Right lung (tissue), 5 donors: ENCODE measurements around the gene BANP. TPM values are rescaled to one million over a fixed set of nuclear protein-coding genes. Genes with fewer than 3 reads are reported as not detected.
"Not testable (repeated sequence)": the region's sequence is repeated elsewhere in the genome, so short reads cannot be mapped to it uniquely, and the experiment has no call there.

Experiments
- DNase-seq, 2 donors: peaks; one replicate each; pipeline ENCODE4 v3.0.0-alpha.2; 2013
- polyA plus RNA-seq, 5 donors: library from polyadenylated mRNA; unstranded; fragments of 120-200 nt; gene quantifications; one replicate each; pipeline versions ENCODE4 v1.2.1 to v1.2.3, GENCODE V29; 2013; ENCODE audit warnings: inconsistent platforms in 1 of 5, low replicate concordance in 1 of 5; ENCODE audit not compliant: insufficient read length in 5 of 5, insufficient read depth in 1 of 5

The BANP gene
- polyA plus RNA-seq, 5 donors = 18.3 to 27.2 (median 26.3) TPM

GRCh38 chr16:87926246-87927194 lies 24.7 kb upstream of the BANP start:
- DNase-seq = no peak

GRCh38 chr16:87927195-87927562 lies 24.1 kb upstream of the BANP start:
- no peak for DNase-seq

- no peak for DNase-seq
Observed at GRCh38 chr16:87929986-87930385, 21.2 kb upstream of the BANP start.

- no peak for DNase-seq
Observed at GRCh38 chr16:87930456-87930855, 20.8 kb upstream of the BANP start.

GRCh38 chr16:87931504-87931903 lies 19.7 kb upstream of the BANP start:
- no peak for DNase-seq

GRCh38 chr16:87932475-87933139 lies 18.6 kb upstream of the BANP start:
- DNase-seq = not testable (repeated sequence)

GRCh38 chr16:87933140-87933495 lies 18.1 kb upstream of the BANP start:
- no peak for DNase-seq

- not testable (repeated sequence) for DNase-seq
Observed at GRCh38 chr16:87934752-87935425, 16.3 kb upstream of the BANP start.

GRCh38 chr16:87936016-87936374 lies 15.2 kb upstream of the BANP start:
- not testable (repeated sequence) for DNase-seq

GRCh38 chr16:87936375-87937230 lies 14.6 kb upstream of the BANP start, which contains the start of gene CA5A:
Gene CA5A (minus strand): TSS chr16:87936529. CDS start chr16:87936450, 79 bp downstream.
- no peak for DNase-seq

- not testable (repeated sequence) for DNase-seq
Observed at GRCh38 chr16:87937231-87937542, 14.0 kb upstream of the BANP start.

GRCh38 chr16:87938412-87938949 lies 12.8 kb upstream of the BANP start:
- no peak for DNase-seq

- no peak for DNase-seq
Observed at GRCh38 chr16:87939562-87940423, 11.4 kb upstream of the BANP start.

GRCh38 chr16:87942680-87943079 lies 8.6 kb upstream of the BANP start:
- DNase-seq = no peak

GRCh38 chr16:87945351-87946042 lies 5.7 kb upstream of the BANP start:
- peak; percentile 82 to 85 for DNase-seq

GRCh38 chr16:87946596-87947347 lies 4.5 kb upstream of the BANP start:
- no peak for DNase-seq

GRCh38 chr16:87947356-87948118 lies 3.7 kb upstream of the BANP start:
- DNase-seq = no peak

GRCh38 chr16:87948119-87948545 lies 3.1 kb upstream of the BANP start:
- DNase-seq = no peak
